Neural progenitor cell (in vitro differentiated cells): ENCODE results near the gene ASIC2.

Source experiments
- CTCF ChIP-seq: fragments of 200-600 bp; sonication (generic); IDR thresholded peaks from 2 replicates; pipeline ENCODE4 v1.5.1; 2017; ENCODE audit warnings: antibody characterized with exemption, mild to moderate bottlenecking
- EZH2 ChIP-seq: fragments of 200-600 bp; sonication (generic); IDR thresholded peaks from 2 replicates; pipeline ENCODE4 v1.6.1; 2017; ENCODE audit warnings: antibody characterized with exemption, mild to moderate bottlenecking, moderate library complexity

GRCh38 chr17:33322063-33322462, 29.0 kb upstream of the ASIC2 start:
- TF ChIP-seq CTCF (no peak), EZH2 (no peak)
